ENCODE measurements around the gene TSPOAP1. TPM values are rescaled to one million over a fixed set of nuclear protein-coding genes. Genes with fewer than 3 reads are reported as not detected.

Gene TSPOAP1
- total RNA-seq, 1 experiment from 2014 or later = 10.9 TPM

DNA sequence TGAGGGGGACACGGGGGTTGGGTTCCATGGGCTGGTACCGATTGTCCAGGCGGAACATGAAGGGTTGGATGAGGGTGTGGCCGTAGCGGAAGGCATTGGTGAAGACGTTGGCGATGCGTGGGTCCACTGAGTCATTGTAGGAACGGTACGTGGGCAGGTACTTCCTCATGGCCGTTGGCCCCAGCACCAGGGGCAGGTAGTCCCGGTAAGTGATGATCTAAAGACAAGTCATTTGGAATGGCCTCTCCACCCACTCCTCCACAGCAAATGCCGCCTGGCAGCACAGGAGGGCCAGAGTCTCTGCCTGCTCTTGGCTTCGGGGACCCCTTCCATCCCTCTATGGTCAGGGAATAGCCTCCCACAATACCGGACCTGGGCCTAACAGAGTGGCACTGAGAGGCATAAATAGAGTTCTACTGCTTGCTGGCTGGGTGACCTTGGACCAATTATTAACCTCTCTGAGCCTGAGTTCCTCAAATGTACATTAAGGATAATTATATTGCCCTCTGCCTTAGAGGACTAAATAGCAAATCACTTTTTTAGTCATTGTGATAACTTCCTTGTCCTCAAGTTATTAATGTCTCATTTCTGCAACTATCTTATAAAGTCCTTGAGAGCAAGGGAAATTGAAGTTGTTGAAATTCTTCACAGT, 55.0 kb downstream of the TSPOAP1 start (continued):
- TF ChIP-seq PRRX2 (CRISPR knock-in tag; IDR thresholded peaks at IDR 0.05) (no peak), GABPB1 (CRISPR knock-in tag; IDR thresholded peaks at IDR 0.05) (no peak), ZBTB21 (CRISPR knock-in tag; IDR thresholded peaks at IDR 0.05; ENCODE audit: borderline replicate concordance) (no peak), ZNF423 (CRISPR knock-in tag; IDR thresholded peaks at IDR 0.05) (no peak)
- TF ChIP-seq, protein P1, sequence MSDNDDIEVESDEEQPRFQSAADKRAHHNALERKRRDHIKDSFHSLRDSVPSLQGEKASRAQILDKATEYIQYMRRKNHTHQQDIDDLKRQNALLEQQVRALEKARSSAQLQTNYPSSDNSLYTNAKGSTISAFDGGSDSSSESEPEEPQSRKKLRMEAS (CRISPR knock-in tag; IDR thresholded peaks at IDR 0.05) = no peak

DNA sequence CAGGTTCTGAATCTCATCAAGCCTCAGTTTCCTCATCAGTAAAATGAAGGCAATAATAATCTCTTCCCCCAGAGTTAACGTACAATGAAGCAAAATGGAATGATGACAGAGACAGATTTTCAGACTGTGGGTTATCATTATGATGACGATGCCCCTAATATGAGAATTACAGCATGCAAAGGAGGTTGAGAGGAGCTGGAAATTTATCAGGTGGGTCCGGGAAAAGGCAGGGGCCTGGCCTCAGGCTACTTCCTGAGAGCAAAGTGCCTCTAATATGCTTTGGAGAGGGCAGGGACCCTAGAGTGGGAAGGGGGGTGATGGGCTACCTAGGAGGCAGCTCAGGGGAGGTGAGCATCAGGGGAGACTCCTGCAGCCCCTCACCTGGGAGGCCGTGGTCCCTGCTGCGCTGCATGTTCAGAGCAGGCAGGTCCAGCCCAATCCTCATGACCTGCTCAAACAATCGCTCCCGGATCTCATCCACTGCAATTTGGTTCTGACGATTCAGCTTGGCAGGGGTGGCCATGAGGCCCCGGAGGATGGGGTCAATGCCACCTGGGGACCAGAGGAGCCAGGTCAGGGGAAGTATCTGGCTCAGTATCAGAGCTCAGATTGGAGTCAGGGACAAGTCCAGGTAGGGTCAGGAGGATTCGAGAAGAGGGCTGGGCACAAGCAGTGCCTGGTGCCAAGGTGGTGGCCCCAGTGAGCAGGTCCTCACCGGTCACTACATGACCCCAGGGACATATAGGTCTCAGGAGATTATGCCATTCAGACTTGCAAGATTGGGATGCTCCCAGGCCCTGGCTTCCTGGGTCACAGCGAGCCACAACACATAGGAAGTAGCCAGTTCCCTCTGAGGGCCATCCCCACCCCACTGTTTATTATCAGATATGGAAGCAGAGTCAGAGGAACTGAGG, 56.0 kb downstream of the TSPOAP1 start:
- ChIA-PET CTCF (interaction anchor here (1.0 kb wide), 1 partner anchor 35 kb away, joined by 3 read pairs; no protein-coding TSS in a partner anchor), POLR2A (no interaction called here)
- DNase-seq (ENCODE audit: low spot score) = no peak
- Mint-ChIP-seq H3K4me1 (no peaks in the 10 kb centered on the region), H3K9me3 (no peaks in the 10 kb centered on the region), H3K4me3 (no peak overlapping the region), H3K36me3 (no peaks in the 10 kb centered on the region), H3K27ac (no peak overlapping the region), H3K27me3 (ENCODE audit: low read depth) (peaks cover 2% of the 10 kb centered on the region; the same call in 1 of the 2 replicates)
- no peak for TF ChIP-seq MYBL2 (CRISPR knock-in tag; IDR thresholded peaks at IDR 0.05)
- TF ChIP-seq, protein P2, sequence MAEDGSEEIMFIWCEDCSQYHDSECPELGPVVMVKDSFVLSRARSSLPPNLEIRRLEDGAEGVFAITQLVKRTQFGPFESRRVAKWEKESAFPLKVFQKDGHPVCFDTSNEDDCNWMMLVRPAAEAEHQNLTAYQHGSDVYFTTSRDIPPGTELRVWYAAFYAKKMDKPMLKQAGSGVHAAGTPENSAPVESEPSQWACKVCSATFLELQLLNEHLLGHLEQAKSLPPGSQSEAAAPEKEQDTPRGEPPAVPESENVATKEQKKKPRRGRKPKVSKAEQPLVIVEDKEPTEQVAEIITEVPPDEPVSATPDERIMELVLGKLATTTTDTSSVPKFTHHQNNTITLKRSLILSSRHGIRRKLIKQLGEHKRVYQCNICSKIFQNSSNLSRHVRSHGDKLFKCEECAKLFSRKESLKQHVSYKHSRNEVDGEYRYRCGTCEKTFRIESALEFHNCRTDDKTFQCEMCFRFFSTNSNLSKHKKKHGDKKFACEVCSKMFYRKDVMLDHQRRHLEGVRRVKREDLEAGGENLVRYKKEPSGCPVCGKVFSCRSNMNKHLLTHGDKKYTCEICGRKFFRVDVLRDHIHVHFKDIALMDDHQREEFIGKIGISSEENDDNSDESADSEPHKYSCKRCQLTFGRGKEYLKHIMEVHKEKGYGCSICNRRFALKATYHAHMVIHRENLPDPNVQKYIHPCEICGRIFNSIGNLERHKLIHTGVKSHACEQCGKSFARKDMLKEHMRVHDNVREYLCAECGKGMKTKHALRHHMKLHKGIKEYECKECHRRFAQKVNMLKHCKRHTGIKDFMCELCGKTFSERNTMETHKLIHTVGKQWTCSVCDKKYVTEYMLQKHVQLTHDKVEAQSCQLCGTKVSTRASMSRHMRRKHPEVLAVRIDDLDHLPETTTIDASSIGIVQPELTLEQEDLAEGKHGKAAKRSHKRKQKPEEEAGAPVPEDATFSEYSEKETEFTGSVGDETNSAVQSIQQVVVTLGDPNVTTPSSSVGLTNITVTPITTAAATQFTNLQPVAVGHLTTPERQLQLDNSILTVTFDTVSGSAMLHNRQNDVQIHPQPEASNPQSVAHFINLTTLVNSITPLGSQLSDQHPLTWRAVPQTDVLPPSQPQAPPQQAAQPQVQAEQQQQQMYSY (CRISPR knock-in tag; IDR thresholded peaks at IDR 0.05) = no peak
- TF ChIP-seq SMAD4 (CRISPR knock-in tag; IDR thresholded peaks at IDR 0.05) = no peak
- TF ChIP-seq GABPB1 (CRISPR knock-in tag; IDR thresholded peaks at IDR 0.05) = no peak
- no peak for TF ChIP-seq SMAD3 (CRISPR knock-in tag; IDR thresholded peaks at IDR 0.05; ENCODE audit: borderline replicate concordance)
- TF ChIP-seq, protein P3, sequence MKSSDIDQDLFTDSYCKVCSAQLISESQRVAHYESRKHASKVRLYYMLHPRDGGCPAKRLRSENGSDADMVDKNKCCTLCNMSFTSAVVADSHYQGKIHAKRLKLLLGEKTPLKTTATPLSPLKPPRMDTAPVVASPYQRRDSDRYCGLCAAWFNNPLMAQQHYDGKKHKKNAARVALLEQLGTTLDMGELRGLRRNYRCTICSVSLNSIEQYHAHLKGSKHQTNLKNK (CRISPR knock-in tag; IDR thresholded peaks at IDR 0.05) = no peak
- no peak for TF ChIP-seq TEAD4 (CRISPR knock-in tag; IDR thresholded peaks at IDR 0.05)
- TF ChIP-seq, protein P4, sequence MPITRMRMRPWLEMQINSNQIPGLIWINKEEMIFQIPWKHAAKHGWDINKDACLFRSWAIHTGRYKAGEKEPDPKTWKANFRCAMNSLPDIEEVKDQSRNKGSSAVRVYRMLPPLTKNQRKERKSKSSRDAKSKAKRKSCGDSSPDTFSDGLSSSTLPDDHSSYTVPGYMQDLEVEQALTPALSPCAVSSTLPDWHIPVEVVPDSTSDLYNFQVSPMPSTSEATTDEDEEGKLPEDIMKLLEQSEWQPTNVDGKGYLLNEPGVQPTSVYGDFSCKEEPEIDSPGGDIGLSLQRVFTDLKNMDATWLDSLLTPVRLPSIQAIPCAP (CRISPR knock-in tag; IDR thresholded peaks at IDR 0.05) = no peak
- TF ChIP-seq, protein P5, sequence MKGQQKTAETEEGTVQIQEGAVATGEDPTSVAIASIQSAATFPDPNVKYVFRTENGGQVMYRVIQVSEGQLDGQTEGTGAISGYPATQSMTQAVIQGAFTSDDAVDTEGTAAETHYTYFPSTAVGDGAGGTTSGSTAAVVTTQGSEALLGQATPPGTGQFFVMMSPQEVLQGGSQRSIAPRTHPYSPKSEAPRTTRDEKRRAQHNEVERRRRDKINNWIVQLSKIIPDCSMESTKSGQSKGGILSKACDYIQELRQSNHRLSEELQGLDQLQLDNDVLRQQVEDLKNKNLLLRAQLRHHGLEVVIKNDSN (CRISPR knock-in tag; IDR thresholded peaks at IDR 0.05) = no peak
- TF ChIP-seq NR3C1 (CRISPR knock-in tag; conservative IDR thresholded peaks at IDR 0.05; ENCODE audit: low read depth) = no peak
- ATAC-seq = no peak

DNA sequence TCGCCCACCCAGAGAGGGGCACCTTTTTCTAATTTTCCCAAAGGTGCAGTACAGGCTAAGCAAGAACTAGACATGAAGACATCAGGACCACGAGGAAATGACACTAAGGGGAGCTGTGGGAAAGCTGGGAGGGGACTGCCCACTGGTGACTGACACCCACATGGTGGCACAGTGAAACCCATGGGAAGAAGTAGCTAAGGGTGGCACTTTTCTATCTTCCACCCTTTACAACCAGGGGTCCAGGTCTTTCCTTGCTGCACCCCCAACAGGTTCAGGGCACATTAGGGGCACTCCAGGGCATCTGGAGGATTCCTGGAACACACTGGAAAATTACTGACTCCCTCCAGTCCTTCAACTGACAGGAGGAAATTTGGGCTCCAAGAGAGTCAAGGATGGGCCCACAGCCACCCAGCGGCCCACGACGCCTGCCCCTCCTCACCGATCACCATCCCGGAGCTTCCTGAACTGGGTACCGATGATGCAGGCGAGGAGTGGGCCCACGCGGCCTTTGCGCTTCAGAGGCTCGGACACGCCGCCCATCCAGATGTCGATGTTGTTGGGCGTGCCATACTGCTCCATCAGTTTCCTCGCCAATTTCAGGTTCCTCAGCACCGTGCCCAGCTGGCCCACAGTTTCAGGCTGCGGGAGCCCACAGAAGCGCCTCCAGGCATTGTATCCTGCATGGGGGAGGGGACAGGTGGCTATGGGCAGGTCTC, 57.2 kb downstream of the TSPOAP1 start:
- Mint-ChIP-seq H3K27ac (no peak overlapping the region), H3K9me3 (no peaks in the 10 kb centered on the region), H3K4me3 (no peak overlapping the region), H3K27me3 (ENCODE audit: low read depth) (peaks cover under 1% of the 10 kb centered on the region; the same call in 1 of the 2 replicates), H3K36me3 (no peaks in the 10 kb centered on the region), H3K4me1 (no peaks in the 10 kb centered on the region)
- ChIA-PET POLR2A (no interaction called here), CTCF (interaction anchor here (0.6 to 2.1 kb wide), 2 partner anchors 22 to 152 kb away, joined by 3 to 8 read pairs; no protein-coding TSS in a partner anchor)
- no peak for DNase-seq (ENCODE audit: low spot score)
- TF ChIP-seq TEAD4 (CRISPR knock-in tag; IDR thresholded peaks at IDR 0.05) (no peak), ZNF263 (CRISPR knock-in tag; IDR thresholded peaks at IDR 0.05; ENCODE audit: low read depth) (no peak), ZBTB21 (CRISPR knock-in tag; IDR thresholded peaks at IDR 0.05; ENCODE audit: borderline replicate concordance) (no peak), ZNF138 (CRISPR knock-in tag; conservative IDR thresholded peaks at IDR 0.05) (no peak), GTF2I (CRISPR knock-in tag; conservative IDR thresholded peaks at IDR 0.05) (no peak)
- ATAC-seq = no peak

Data from WTC11 (cell line).